ENCODE results near the gene IGF1R.

Gene IGF1R

DNA sequence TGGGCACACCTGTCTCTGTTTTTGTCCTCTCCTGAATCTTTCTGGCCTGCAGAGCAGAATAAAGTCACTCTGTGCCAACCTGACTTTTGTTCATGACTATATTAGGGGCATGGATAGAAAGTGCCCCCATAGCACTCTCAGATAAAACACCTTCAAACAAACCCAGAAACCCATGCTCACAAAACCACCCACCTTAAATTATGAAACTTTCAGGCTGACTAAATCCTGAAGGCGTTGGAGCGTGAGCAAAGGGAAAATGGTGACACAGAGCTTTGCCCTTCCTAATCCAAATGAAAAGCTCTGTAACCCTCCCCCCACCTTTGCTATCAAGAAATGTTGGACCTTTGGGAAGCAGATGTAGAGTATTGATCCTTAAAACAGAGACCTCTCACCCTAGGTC is 138.9 kb downstream of the IGF1R start:
- no peak for DNase-seq (ENCODE audit: extremely low spot score, insufficient read length, low read depth)
- FAIRE-seq, result peak; percentile 5

DNA sequence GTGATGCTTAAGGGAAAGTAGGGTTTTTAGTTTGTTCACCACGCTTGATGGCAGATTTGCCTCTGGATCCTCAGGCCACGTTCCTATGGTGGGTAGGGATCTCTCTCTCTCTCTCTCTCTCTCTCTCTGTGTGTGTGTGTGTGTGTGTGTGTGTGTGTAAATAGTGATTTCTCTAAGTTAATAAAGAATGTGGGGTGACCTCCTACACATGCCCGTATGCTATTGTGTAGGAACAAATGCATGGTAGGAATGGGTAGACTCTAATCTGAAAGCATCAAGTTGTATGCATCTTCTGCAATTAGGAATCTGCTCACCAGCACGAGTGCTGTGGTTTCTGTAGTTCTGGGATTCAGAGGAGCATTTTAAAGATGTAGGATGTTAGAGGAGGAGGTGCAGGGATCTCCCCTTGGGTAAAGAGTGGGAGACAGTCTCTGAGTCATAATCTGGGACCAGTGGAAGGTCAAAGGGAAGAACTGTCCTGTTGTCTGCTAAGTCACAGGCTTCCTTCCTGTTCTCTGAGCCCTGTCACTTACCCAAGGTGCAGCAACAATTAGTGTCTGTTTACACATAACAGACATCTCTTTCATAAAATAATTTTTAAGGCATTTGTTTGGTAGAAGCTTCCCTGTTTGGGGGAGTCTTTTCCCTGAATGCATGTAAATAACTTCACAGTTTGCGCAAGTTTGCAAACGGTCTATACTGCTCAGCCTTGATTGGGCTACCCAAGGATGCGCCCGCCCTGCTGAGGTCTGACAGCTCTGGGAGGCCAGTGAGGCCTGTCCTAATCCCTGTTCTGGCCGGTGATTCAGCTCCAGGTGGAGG is 139.8 kb downstream of the IGF1R start:
- no peak for DNase-seq (ENCODE audit: extremely low spot score, insufficient read length, low read depth)
- no peak for FAIRE-seq

DNA sequence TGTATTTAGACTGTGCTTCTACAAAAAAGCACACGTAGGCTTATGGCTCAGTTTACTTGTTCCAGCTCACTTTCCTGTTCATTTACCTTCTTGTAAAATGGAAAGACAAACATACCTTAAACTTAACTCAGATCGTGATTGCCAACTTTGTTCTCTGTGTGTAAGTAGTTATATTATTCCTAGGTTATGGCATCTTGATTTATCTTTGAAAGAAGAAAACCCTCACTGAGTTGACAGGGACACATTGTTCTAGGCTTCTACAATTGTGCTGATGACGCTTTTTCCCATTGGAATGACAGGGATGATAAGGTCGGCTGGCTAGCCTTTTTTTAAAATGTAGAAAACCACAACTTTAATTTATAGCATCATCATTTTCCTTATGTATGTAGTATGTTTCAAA is 140.7 kb downstream of the IGF1R start:
- no peak for DNase-seq (ENCODE audit: extremely low spot score, insufficient read length, low read depth)
- FAIRE-seq, result no peak

DNA sequence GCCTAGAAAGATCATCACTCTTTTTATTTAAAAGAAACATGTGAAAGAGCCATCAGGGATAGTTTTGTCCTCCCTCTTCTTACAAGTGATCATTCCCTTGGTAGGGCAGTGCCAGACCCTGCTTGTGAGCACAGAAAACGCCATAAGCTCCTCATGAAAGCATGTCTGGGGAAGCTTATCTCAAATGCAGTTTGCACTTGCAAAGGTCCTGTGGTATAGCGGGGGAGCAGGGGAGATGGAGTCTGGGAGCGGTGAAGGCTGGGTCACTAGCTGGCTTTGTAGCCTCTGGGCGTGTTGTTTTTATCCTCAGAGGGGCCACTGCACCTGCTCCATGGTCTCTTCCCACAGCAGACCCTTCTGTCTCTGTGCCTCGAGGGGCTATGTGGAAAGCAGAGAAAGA is 141.9 kb downstream of the IGF1R start:
- no peak for FAIRE-seq
- no peak for DNase-seq (ENCODE audit: extremely low spot score, insufficient read length, low read depth)

DNA sequence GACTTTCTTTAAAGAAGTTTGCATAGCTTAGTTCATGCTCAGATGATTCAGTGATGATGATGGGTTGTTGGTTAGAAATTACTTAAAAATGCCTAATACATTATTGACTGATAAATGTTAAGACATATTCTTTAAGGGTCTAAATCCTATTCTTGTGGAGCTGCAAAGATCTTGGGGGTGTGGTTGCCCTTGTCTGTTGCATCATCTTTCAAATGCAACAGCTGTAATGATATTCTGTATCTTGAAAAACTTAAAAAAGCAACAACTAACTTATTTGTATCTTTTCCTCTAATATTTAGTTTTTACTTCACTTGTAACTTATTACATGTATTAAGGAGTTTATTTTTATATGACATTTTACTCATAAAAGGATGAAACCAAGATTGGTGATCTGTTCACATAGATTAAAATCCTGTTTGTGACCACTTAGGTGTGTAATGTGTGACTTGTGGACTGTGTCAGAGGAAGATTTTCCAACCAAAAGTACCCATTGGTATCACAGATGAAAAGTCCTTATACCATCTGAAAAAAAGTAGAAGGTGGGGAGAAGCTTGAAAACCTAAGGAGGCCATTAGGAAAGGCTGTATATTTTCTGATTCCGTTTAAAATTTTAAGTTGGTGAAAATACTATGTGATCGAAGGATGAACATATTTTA is 142.8 kb downstream of the IGF1R start:
- DNase-seq (ENCODE audit: extremely low spot score, insufficient read length, low read depth), result no peak
- FAIRE-seq, result no peak

DNA sequence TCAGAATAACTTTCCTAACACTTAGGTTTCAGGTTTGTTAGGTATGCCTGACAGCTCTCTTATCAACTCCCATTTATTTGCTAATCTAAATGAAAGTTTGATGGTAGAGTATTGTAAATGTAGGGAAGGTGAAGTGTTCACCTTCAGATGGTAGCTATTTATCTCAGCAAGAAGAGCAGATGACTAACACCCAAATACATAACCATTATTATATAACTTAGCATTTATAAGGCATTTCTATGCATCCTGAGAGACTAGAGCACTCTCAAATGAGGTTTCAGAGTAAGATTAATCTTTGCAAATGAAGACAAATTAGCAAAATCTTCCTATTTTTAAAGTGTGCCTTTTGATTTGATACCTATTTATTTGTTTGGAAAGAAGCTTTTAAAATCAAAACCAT is 143.8 kb downstream of the IGF1R start:
- FAIRE-seq (no peak), DNase-seq (ENCODE audit: extremely low spot score, insufficient read length, low read depth) (no peak)

DNA sequence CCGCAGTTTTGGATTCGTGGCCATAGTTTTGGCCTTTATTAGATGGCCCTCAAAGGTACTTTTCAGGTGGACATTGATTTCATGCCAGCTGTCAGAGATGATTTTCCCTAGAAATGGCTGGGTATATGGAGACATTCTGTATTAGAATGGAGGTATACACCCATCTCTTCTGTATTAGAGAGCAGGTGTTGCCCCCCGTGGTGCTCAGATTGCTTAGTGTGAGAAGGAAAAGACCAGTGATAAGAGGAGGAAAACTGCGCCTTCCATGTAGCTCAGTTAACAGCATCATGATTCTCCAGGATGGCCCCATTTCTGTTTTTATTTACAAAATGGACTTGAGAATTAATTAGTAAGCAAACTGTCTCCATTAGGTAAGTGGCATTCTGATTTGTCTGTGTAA is 145.9 kb downstream of the IGF1R start:
- no peak for FAIRE-seq
- DNase-seq (ENCODE audit: extremely low spot score, insufficient read length, low read depth), result no peak

DNA sequence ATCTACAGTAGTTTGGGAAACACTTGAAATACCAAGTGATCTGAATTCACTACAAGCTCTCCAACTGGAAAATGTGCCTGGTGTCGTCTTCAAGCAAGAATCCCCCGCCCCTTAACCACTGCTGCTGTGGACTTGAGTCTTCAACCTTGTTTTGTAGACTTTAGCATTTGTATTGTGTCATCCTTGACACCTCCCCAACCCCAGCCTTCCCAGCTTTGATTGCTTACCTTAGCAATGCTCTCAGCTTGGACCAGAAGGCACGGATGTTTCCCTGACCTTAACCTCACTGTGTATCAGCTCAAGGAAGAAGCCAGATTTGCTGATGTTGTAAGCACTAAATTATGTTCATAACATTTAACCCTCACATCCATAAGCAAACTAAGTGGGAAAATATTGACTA is 146.4 kb downstream of the IGF1R start:
- DNase-seq (ENCODE audit: extremely low spot score, insufficient read length, low read depth) (no peak), FAIRE-seq (no peak)

DNA sequence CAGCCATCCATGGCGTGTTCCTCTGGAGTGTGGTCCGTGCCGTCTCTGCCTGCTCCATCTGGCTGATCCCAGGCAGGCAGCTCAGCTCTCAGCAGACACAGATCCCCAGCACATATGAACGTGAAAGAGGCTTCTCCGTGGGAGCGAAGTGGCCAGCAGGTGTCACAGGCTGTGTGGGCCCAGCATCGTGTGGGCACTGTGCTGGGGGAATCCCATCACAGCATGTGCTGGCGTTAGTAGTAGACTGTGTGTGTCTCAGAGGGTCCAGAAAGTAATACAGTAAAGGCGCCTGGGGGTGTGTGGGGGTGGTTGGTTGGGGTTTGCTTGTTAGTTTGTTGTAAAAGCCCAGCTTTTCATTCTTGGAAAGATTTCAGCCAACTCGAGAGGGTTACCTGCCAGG is 147.6 kb downstream of the IGF1R start:
- FAIRE-seq (no peak), DNase-seq (ENCODE audit: extremely low spot score, insufficient read length, low read depth) (no peak)

DNA sequence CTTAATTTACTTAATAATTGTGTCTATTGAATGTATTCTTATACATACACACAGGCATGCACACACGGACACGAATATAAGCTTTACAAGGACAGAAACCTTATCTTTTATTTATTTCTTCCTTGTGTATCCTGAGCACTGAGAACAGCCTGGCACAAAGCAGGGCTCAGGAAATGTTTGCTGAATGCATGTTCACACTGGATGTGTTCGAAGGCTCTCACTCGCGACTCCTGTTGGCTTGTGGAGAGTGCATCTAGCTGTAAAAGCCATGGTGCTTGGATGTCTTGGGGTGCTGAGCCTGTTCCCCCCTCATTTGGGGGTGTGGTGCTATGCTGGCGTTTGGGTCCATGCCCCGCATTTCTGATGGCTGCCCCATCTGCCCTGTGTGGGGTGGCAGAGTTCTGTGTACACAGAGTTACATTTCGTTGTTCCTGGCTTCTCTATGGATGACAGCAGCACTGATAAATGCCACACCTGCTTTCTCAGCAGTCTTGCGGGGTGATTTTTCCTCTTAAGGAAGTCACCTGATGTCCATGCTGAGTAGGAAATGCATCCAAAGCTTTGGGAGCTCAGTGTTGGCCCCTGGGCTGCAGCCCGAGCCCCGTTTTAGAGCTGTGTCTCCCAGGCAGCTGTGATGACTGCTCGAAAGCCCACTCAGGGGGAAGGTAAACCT is 148.5 kb downstream of the IGF1R start:
- DNase-seq (ENCODE audit: extremely low spot score, insufficient read length, low read depth) (no peak), FAIRE-seq (no peak)

DNA sequence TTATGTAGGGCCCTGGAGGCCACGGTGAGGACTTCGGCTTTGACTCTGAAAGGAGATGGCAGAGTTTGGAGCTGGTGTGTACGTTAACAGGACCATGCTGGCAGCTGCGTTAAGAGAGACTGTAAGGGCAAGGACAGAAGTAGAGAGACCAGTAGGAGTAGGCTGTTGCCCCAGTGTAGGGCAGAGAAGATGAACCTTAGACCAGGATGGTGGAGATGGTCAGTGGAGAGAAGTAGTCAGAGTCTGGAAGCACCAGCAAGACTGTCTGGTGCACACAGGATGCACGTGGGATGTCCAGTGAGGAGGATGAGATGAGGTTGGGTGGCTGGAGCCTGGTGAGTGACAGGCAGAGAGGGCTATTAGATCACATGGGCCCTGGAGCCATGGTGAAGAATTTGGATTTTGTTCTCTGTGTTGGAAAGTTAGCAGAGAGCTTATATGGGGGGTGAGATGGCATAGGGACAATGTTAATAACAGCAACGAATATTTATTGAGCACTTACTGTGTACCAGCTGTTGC is 150.1 kb downstream of the IGF1R start:
- no peak for FAIRE-seq

DNA sequence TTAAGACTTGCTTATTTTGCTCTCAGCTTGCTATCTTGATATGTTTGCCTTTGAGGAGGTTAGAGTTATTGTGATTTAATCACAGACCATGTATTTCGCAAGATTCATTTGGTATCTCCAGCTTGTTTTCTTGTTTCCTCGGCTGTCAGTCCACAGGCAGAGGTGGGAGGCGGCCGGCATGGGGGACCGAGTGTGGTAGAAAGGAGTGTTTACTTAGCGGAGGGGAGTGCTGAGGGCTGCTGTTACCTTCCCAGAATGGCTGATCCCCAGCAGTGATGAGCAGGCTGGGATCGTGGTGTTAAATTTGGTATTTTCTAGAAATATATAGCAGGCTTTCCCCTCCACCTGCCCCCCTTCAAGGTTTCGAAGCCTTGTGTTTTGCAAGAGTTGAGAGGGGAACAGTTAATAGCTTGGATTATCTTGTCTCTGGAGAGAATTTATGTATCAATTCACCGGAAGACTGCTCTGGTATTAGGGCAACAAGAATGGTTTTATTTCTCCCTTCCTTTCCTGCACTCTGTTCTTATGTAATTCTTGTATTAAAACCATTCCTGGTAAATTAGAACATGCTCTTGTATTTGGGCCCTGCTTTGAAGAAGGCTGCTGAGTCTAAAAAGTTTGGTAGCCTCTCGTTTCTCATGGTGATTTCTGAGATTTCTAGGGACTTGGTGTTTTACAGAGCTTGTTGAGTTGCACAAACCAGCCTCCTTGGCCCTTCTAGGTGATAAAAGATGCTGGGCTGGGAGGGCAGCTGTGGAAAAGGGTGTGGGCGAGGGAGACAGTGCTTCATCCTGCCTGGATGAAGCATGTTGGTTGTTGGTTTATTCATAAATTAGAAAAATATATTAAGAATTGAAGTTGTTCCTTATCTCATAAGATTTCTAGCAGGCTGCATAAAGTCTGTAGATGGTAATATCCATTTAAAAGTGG is 151.4 kb downstream of the IGF1R start:
- no peak for DNase-seq (ENCODE audit: extremely low spot score, insufficient read length, low read depth)
- no peak for FAIRE-seq

More for the DNA sequence above, 150.1 kb downstream of the IGF1R start:
- no peak for DNase-seq (ENCODE audit: extremely low spot score, insufficient read length, low read depth)

DNA sequence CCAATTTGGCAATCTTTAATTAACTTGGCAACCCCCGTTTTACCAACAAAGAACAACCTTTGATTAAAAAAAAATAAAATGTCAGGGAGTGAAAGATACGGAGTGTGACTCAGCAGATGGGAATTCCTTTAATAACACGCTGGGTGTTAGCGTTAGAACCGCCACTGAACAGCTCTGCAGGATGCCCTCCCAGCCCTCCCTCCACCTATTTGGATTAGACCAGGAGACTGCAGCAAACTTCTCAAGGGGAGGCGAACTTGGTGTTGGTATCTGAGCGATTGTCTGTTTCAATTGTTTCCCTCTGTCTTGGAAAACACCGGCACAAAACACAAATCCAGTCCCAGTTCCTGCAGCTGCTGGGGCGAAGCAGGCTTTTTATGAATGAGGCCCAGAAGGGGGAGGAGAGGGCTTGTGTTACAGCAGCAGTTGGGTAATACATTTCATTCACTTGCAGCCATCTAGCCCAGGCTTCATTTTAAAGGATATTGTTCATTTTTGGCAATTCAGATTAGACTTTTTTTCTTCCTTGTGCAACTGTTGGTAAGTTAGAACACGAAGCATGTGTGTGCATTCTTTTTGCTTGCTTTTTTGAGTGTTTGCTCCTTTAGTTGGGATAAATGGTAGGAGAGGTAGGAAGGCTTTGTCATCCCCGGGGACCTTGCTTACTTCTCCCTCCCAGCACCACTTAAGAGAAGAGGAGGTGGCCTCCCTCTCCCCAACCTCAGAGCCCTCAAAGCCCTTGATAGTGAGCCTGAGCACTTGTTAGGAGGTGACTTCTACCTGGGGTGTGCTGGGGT is 152.3 kb downstream of the IGF1R start:
- no peak for DNase-seq (ENCODE audit: extremely low spot score, insufficient read length, low read depth)
- no peak for FAIRE-seq

DNA sequence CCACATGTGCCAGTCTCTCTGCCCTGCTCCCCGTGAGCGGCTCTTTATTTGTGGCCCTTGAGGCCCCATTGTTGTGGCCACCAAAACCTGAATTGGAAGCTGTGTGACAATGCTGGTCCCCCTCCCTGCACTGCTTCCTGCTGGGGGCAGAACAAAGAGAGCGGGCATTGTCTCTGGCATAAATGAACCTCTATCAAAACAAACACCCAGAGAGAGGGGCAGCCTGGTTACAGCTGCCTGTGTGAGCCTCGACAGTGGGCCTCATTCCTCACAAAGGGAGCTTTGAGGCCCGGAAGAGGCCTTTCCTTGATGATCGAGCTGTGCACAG is 152.9 kb downstream of the IGF1R start:
- DNase-seq (ENCODE audit: extremely low spot score, insufficient read length, low read depth) (no peak), FAIRE-seq (no peak)

DNA sequence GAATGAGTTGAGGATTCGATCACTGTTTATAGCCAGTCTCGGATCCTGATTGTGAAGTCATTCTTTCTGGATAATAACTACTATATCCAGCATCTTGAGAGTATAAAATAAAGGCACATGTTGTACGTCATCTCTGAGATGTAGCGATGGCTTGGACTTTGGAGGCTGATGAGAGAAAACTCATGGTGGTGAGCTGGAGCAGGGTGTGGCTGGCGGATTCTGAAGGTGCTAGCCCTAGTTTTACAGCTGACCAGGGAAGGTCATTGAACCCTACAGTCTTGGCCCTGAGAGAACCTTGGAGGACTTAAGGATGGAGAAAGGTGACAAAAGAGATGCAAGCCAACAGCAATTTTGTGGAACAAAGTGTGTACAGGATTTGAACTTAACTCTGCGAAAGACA is 153.8 kb downstream of the IGF1R start:
- DNase-seq (ENCODE audit: extremely low spot score, insufficient read length, low read depth) (no peak), FAIRE-seq (no peak)

DNA sequence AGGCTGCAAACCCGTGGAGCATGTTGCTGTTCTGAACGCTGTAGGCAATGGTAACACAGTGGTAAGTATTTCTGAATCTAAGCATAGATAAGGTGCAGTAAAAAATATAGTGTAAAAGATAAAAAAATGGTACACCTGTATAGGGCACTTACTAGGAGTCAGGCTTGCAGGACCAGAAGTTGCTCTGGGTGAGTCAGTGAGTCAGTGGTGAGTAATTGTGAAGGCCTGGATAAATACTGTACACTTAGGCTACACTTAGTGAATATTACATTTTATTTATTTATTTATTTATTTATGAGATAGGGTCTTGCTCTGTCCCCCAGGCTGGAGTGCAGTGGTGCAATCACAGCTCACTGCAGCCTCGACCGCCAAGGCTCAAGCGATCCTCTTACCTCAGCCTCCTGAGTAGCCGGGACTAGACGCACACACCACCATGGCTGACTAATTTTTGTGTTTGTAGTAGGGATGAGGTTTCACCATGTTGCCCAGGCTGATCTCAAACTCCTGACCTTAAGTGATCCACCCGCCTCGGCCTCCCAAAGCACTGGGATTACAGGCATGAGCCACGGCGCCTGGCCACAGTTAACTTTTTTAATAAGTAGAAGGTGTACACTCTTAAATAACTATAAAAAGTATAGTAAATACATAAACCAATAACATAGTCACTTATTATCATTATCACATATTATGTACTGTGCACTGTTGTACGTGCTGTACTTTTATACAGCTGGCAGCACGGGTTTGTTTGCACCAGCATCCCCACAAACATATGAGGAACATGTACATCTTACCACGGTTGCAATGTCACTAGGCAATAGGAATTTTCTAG is 155.1 kb downstream of the IGF1R start:
- FAIRE-seq (no peak), DNase-seq (ENCODE audit: extremely low spot score, insufficient read length, low read depth) (no peak)

DNA sequence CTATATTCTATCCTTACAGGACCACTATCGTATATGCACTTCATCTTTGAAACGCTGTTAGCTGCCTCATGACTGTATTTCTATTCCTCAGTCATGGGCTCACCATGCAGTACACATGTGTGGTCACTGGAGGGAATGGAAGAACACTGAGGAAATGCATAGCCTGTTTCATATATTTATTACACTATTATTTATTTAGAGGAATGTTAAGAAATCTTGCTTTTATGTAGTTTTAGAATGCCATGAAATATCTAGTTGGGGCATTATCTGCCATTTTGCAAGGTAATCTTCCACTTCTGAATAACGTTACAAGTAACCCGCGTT is 155.7 kb downstream of the IGF1R start:
- FAIRE-seq (no peak), DNase-seq (ENCODE audit: extremely low spot score, insufficient read length, low read depth) (no peak)

DNA sequence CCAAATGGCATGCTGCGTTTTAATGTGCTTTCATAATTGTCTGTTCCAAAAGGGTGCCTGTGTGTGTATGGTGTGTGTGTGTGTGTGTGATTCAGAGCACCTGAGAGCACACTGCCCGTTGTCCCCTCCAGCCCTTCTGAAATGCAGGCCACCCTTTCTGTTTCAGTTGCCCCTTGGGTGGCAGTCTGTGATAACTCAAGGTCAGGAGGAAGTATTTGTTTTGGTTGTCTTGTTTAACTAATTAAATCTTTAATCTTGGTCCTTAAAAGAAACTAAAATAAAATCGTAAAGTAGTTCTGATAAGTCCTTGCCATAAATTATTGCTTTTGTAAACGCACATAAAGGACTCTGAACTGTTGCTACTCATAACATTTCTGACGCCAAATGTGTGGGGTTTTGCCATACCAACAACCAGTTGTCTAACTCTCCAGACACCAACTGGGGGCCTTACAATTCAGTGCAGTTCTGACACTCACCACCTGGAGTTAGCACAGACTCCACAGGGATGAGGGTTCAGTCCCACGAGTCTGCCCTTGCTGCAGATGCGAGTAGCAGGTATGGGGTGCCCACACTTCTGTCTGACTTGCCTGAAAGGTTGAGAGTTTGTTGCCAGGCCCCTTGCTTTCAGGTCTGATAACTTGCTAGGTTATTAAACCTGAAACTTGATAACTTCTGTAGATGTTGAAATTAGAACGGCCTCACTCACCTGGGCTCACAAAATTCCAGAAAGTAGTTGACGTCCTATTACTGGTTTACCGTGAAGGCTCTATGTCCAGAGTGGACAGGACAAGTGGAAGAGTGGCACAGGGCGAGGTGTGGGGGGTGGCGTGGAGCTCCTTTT is 157.3 kb downstream of the IGF1R start:
- FAIRE-seq (no peak), DNase-seq (ENCODE audit: extremely low spot score, insufficient read length, low read depth) (no peak)

Data from GM18507 (cell line).